H1 (cell line): ENCODE measurements around the gene RPS21. TPM values are rescaled to one million over a fixed set of nuclear protein-coding genes. Genes with fewer than 3 reads are reported as not detected.

Experiments used
- BRCA1 ChIP-seq: IDR thresholded peaks from 2 replicates; pipeline ENCODE4 v1.6.1; 2012; ENCODE audit warnings: low read depth, low read length, improper control_type of control experiment
- EGR1 ChIP-seq: IDR thresholded peaks from 2 replicates; pipeline ENCODE4 v1.6.1; 2011; ENCODE audit warnings: low read depth, low read length, borderline replicate concordance
- TCF12 ChIP-seq: IDR thresholded peaks from 2 replicates; pipeline ENCODE4 v1.6.1; 2011; ENCODE audit warnings: low read depth, mild to moderate bottlenecking, low read length
- YY1 ChIP-seq: IDR thresholded peaks from 2 replicates; pipeline ENCODE4 v1.6.1; 2011; ENCODE audit warnings: low read depth, mild to moderate bottlenecking, low read length
- polyA plus RNA-seq, 7 experiments: library from polyadenylated mRNA; depleted of rRNA in 3 of 7; stranded (reverse) in 5 of 7; unstranded in 2 of 7; fragments of >200 nt in 5 of 7; fragments of 200-250 nt in 2 of 7; gene quantifications; 1 replicate in 5 of 7; 2 replicates in 1 of 7; 4 replicates in 1 of 7; pipeline versions ENCODE4 v1.2.1 to v1.2.3, GENCODE V29; 2011 to 2013; ENCODE audit warnings: missing spikeins in 2 of 7, mixed read lengths in 2 of 7
- total RNA-seq: library from RNA; stranded (reverse); fragmentation: NEBNext Ultra II Directional; extraction: Animal tissue kit (Norgen Biotek cat#: 25700); gene quantifications from 2 replicates; pipeline ENCODE4 v1.2.1, GENCODE V29; 2021

RPS21 gene
- total and polyA plus RNA-seq, 2 of the 8 experiments (the other 6 are each of a cell fraction or from before 2014, with no cell fraction given), result 1,787 to 7,219 TPM

- TF ChIP-seq TCF12 (no peak), BRCA1 (no peak), EGR1 (no peak), YY1 (no peak)
Observed at GRCh38 chr20:62350098-62350628, 36.7 kb upstream of the RPS21 start (continued).
